GM19238 (cell line): ENCODE data around the gene MRPL34.

Experiments
- DNase-seq: peaks from one replicate; pipeline ENCODE4 v3.0.0; 2011; ENCODE audit warnings: low spot score; ENCODE audit not compliant: insufficient read length

MRPL34 gene

DNA sequence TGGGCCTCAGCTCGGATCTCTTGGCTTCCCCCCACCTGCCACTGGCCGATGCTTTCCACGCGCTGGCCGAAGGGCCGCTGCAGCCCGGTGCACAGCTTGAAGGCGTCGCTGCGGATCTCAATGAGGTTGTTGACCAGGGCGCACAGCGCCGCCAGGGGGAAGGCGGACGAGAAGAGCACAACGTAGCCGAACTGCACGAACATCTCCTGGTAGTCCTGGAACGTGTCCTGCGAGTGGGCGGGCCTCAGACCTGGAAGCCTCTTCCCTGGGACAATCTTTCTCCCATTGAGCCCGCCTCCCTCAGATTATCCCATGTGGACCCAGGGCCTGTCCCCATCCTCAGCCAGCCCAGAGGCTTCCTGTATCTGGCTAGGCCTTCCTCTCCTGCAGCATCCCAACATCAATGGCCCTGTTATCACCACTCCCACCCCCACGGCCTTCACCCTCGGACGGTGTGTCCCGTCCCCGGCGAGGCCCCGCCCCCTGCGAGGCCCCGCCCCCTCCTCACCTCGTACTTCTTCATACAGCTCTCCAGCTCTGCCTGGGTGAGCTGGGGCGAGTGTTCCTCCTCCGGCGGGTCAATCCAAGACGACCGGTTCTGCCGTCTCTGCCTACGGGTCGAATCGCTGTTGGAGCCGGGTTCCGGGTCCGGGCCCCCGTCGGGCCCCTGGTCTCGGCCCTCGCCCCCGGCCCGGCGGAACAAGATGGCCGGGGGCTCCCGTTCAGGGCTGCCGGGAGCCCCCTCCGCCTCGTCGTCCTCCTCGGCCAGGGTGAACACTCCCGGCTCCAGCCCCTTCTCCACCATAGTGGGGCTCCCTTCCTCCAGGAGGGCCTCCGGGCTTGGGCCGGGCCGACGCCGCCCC is 22.2 kb downstream of the MRPL34 start:
- peak; percentile 86 for DNase-seq

DNA sequence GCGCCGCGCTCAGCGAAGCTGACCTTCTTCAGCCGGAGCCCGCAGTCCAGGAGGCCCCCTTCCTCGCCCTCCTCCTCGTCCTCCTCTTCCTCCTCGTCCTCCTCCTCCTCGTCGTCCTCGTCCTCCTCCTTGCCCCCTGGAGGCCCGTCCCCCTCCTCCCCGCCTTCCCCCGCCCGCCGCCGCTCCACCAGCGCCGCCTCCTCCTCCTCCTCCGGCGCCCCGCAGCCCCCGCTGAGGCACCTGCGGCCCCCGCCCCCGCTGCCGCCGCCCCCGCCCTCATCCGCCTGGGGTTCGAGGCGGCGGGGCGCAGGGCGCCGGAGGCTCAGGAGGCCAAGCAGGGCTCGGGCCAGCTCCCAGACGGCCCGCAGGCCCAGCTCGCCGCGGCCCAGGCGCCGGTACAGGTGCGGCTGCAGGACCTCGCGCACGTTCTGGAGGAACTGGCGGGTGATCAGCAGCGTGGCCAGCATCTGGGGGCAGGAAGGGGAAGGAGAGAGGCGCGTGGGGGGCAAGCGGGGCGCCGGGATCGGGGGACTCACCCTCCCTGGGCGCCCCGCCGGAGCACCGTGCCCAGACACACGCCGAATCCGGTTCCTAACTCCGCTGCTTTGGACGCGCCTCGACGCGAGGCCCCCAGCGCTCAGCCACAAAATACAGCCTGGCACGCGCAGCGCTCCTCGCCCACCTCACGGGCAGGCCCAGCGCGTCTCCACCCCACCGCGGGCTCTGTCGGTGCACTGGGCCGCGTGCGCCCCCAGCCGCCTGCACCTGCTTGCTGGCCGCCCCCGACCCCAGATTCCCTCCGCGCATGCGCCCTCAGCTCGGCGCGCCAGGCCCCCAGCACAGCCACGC is 23.1 kb downstream of the MRPL34 start:
- no peak for DNase-seq

DNA sequence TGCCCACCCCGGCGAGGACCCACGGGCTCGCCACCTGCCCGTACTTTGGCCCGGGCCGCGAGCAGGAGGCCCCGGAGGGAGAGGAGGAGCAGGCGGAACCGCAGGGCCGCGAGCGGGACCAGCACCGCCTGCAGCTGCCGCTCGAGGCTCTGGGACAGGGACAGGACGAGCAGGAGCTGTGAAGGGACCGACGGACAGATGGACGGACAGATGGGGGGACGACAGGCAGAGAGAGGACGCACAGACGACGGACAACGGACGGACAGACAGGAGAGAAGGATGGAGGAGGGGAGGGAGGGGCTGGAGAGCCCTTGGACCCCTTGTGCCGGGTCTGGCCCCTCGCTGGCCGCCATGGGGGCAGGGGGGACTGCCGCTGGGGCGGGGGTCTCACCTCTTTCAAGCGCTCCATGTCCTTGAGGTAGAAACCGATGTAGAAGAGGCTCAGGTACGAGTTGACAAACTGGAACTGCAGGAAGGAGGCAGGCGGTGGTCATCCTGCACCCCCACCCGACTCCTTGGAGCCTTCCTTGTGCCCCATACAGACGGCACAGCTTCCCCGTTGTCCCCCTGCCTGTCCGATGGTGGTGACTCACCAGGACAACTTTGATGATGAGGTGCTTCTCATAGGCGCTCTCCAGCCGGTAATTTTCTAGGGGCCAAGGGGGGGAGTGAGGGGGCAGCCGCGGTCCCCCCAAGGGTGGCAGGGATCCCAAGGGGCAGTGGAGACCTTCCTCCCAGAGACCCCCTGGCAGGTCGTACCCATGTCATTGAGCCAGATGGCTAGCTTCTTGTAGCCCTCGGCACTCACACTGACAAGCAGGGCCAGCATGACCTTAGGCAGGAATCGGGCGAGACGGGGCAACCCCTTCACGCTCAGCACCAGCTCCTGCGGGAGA is 23.9 kb downstream of the MRPL34 start:
- DNase-seq = no peak

GRCh38 chr19:17330262-17331044 is 24.8 kb downstream of the MRPL34 start:
- DNase-seq = no peak

DNA sequence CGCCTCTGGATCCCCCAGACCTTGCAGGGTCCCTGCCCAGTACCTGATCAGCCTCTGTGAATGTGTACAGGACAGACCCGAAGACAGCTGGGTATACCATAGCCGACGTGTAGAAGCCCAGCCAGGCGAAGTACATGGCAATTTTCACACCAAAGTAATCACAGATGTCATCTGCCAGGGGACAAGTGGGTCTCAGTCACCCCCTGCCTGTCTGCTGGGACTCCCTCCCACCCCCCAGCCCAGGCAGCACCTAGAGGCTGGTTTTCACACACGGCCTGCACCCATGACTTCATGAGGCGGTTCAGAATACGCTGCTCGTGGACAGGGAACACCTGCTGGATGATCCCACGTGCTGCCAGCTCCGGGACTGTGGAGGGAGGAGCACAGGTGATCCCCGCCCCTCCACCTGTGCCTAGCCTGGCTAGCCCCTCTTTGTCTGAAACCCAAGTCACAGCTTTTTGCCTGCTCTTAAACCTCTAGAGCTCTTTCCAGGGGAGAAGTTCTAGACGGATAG is 25.4 kb downstream of the MRPL34 start:
- DNase-seq = no peak

- no peak for DNase-seq
These were observed 26.6 kb downstream of the MRPL34 start for GRCh38 chr19:17332360-17332676.

- DNase-seq = no peak
These were observed 27.3 kb downstream of the MRPL34 start for GRCh38 chr19:17332677-17333581.

DNA sequence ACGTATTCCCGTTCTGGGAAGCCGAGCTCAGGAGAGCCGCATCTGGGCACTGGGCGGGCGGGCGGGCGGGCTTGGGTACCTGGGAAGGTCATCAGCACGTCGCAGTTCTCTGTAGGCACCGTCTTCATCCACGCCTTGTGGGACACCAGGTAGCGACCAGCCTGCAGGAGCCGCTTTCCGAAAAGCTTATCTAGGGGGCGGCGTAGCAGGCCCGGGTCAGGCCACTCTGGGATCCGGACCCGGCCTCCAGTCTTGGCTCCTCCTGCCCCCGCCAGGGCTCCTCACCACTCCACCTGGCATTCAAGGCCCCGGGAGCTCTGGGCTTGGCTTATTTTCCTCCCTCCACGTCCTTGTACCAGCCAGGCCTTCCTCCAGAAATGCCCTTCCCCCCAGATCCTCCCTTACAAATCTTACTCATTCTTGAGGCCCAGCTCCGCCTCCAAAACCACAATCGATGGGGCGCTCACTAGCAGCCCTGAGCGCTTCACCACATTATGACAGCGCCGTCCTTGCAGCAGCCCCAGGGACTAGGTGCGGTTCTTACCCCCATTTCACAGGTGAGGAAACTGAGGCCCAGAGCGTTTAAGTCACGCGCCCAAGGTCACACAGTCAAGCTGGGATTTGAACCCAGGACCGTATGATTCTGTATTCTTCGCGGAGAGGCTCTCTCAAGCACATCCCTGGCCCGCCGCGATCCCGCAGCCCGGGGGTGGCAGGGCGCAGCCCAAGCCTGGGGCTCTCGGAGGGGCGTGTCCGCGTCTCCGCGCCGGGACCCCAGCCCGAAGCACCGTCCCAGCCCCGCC is 28.1 kb downstream of the MRPL34 start:
- DNase-seq = peak; percentile 78

DNA sequence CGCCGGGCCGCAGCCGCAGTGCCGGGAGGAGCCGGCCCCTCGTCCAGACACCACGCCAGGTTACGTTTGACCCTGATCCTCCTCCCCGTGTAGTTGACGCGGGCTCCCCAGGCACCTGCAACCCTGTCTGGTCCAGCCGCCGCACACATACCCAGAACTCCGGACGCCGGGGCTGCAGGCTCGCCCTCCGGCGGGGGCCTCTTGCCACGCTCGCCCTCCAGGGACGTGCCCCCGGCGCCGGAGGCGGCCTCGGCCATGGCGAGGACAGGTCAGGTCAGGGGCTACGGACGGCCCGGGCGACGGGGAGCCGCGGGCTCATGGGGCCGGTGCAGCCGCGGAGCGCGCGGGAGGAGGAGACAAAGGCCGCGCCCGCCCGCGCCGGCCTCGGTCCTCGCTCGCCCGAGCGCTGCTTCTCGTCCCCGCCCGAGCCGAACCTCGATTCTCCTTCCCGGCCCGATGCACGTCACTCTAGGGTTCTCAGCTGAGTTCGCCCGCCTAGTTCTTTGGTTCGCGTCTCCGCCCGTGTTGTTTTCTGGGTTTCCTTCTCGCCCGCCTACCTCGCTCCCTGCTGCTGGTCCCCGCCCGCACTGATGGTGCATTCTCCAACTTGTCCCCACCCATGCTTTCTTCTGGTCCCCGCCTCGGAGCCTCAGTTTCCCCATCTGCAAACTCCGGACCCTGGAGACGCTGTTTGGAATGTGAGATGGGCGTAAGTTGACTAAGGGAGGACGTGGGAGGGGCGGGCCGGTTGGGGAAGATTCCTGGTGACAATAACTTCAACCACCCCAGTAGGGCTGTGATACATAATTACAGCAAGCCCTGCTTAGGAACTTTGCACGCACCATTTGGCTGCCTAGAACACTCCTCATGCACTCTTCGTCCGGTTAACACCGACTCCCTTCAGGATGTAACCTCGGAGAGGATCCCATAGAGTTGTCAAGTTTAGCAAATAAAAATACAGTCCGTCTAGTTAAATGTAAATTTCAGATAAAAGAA is 29.0 kb downstream of the MRPL34 start, which contains the start of gene ANO8:
Gene ANO8, minus strand, starts transcription at position 442 of the 996 bp plus-strand sequence. Its CDS starts 185 bp downstream, at position 257.
- DNase-seq = peak; percentile 94

- no peak for DNase-seq
These were observed 29.9 kb downstream of the MRPL34 start for GRCh38 chr19:17335575-17335974.

GRCh38 chr19:17336872-17337674 is 31.4 kb downstream of the MRPL34 start, which contains the start of gene GTPBP3:
Gene GTPBP3 (plus strand): TSS chr19:17337553. CDS start chr19:17337612, 59 bp downstream.
- peak; percentile 97 for DNase-seq

DNA sequence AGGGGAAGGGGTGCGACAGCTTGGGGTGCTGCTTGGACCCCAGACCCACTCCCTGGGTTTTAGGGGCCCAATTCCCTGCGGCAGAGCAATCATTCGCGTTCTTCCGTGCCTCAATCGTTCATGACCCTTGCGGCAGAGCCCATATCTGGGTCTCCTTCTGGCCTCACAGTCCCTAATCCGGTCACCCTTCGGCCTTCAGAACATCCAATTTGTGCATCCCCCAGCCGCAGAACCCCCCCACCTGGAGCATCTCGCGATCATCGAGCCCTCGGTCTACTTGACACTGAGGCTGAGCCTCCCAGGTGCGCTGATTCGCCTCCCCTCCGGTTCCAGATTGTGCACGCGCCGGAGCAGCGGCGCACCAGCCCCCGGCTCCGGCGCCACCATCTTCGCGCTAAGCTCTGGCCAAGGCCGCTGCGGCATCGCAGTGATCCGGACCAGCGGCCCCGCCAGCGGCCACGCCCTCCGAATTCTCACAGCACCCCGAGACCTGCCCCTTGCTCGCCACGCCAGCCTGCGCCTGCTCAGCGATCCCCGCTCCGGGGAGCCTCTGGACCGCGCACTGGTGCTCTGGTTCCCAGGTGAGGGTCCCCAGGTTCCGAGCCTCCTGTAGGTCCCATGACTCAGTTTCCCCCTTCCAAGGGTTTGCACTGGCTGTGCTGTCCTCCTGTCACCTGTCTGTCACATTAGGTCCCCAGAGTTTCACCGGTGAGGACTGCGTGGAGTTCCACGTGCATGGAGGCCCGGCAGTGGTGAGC is 32.2 kb downstream of the MRPL34 start:
- peak; percentile 41 for DNase-seq

DNA sequence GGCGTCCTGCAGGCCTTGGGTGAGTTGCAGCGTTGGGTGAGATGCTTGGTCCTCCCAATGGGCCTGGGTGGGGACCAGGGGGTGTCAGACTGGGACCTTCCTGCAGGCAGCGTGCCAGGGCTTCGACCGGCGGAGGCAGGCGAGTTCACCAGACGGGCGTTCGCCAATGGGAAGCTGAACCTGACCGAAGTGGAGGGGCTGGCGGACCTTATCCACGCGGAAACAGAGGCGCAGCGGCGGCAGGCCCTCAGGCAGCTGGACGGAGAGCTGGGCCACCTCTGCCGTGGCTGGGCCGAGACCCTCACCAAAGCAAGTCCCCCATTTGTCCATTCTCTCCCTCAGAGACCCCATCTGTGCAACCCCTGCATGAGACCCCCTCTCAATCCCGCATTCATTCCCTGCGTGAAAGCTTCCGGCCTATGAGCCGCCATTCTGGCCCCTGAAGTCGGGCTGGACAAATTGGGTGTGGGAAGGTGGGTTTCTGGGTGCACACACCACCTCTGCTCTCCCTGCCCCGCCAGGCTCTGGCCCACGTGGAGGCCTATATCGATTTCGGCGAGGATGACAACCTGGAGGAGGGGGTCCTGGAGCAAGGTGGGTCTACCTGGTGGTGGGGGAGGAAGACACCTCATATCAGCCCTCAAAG is 32.9 kb downstream of the MRPL34 start:
- DNase-seq = no peak

DNA sequence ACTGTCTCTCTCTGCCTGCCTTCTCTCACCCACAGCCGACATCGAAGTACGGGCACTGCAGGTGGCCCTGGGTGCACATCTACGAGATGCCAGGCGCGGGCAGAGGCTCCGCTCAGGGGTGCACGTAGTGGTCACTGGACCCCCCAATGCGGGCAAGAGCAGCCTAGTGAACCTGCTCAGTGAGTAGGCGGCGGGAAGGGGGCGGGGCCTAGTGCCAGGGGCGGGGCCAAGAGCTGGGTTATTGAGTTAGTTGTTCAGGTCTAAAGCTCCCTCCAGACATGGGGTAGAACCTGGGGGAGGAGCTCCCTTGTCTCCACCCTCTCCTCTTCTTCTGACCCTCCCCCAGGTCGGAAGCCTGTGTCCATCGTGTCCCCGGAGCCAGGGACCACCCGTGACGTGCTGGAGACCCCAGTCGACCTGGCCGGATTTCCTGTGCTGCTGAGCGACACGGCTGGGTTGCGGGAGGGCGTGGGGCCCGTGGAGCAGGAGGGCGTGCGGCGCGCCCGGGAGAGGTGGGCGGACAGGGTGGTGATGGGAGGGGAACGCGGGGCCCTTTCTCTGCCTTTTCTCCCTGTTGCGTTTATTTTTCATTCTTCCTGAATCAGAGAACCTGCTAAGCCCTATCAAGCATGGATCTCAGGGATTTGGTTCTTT is 33.5 kb downstream of the MRPL34 start:
- DNase-seq = no peak
